Thyroid gland (tissue), 4 donors: ENCODE results near the gene CASP4. TPM values are rescaled to one million over a fixed set of nuclear protein-coding genes. Genes with fewer than 3 reads are reported as not detected.

ENCODE experiments used
- DNase-seq, 2 donors: peaks; one replicate each; pipeline ENCODE4 v3.0.0-alpha.2; 2019
- H3K27ac ChIP-seq, 3 donors: fragments of 200-600 bp; sonication (generic); 1 replicate in 2 of 3; 2 replicates in 1 of 3; pipeline ENCODE4 v1.5.1; 2016 to 2019; ENCODE audit warnings: mild to moderate bottlenecking in 1 of 3, moderate library complexity in 1 of 3
- H3K27me3 ChIP-seq: fragments of 200-600 bp; sonication (generic); one replicate; pipeline ENCODE4 v1.5.1; 2019
- H3K36me3 ChIP-seq, 2 donors: fragments of 200-600 bp; sonication (generic); one replicate each; pipeline ENCODE4 v1.5.1; 2016 to 2019
- H3K4me1 ChIP-seq, 2 donors: fragments of 200-600 bp; sonication (generic); one replicate each; pipeline ENCODE4 v1.5.1; 2017 to 2019
- H3K4me3 ChIP-seq, 3 donors: fragments of 200-600 bp; sonication (generic); replicated peaks in 1 of 3; 1 replicate in 2 of 3; 2 replicates in 1 of 3; pipeline ENCODE4 v1.5.1; 2016; ENCODE audit warnings: mild to moderate bottlenecking in 1 of 3
- H3K9me3 ChIP-seq: fragments of 200-600 bp; sonication (generic); one replicate; pipeline ENCODE4 v1.5.1; 2017
- POLR2A ChIP-seq, 2 donors: fragments of 450-650 bp; IDR thresholded peaks; one replicate each; pipeline ENCODE4 v1.6.1; 2017; ENCODE audit warnings: antibody characterized with exemption in 2 of 2, mild to moderate bottlenecking in 2 of 2, moderate library complexity in 1 of 2
- WGBS, 2 donors: methylation state at CpG; one replicate each; pipeline ENCODE4 v1.1.5; 2017; 5-methylcytosine and 5-hydroxymethylcytosine counted together
- intact Hi-C: fragments of 100-400 bp; cut with DNase I; formaldehyde crosslinking; loops from one replicate; pipeline ENCODE4 v1.15.1; 2023
- total RNA-seq, 4 donors: library from RNA; depleted of rRNA; stranded (reverse); fragments of >200 nt; gene quantifications; one replicate each; pipeline ENCODE4 v1.2.3, GENCODE V29; 2016
- TF ChIP-seq, protein P1 (sequence below), 6 experiments: fragments of 200-600 bp in 3 of 6; fragments of 450-650 bp in 3 of 6; sonication (generic) in 3 of 6; IDR thresholded peaks; one replicate each; pipeline ENCODE4 v1.5.1; 2016 to 2019; ENCODE audit warnings: antibody characterized with exemption in 6 of 6, mild to moderate bottlenecking in 2 of 6, inconsistent platforms in 1 of 6, moderate library complexity in 1 of 6

The CASP4 gene
- total RNA-seq, 4 donors from 2014 or later: 26.0 to 62.3 (median 36.4) TPM

DNA sequence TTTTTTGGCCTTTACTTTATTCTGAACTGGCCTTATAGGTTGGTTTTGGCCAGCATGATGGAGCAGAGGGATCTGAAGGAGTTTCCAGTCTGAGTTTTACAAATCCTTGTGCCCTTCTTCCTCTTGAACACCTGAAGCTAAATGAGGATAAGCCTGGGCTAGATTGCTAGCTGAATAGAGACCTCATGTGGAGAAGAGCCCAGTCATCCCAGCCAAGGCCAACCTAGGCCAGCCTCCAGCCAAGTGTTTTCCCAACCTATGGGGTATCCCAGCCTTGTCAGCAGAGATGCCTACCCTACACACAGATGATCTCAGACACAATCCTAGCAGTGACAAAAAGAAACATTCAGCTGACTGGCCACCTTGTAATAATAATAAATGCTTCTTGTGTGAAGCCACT, 69.1 kb downstream of the CASP4 start:
- H3K36me3 ChIP-seq: no peaks in the 10 kb centered on the region
- TF ChIP-seq POLR2A (IDR thresholded peaks at IDR 0.05): no peak
- H3K4me1 ChIP-seq: peaks cover 0 to 3% of the 10 kb centered on the region in 2 donors
- H3K27me3 ChIP-seq: no peaks in the 10 kb centered on the region
- H3K27ac ChIP-seq: peak overlapping the region; percentile 32 to 87 (median 59)
- intact Hi-C loops: no loop called here
- H3K9me3 ChIP-seq: no peaks in the 10 kb centered on the region
- no peak overlapping the region for H3K4me3 ChIP-seq
- DNase-seq: no peak

DNA sequence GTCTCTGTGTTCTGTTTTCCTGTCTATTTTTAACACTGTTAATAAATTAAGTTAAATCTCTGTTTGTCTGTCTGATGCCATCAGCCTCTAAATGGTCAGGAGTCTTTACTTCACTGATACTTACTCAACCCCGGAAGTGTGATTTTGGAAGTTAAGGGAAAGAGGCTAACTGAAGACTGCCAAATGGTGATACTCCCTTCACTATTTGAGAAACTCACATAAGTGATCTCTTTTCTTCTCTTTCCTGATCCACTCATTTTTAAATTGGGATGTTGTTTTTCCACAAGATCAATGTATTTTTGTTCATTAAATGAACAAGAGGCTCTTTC, 69.7 kb downstream of the CASP4 start:
- H3K4me3 ChIP-seq: no peak overlapping the region
- no peaks in the 10 kb centered on the region for H3K27me3 ChIP-seq
- no peaks in the 10 kb centered on the region for H3K9me3 ChIP-seq
- 60 to 70% methylated on average over 1 of the region's 1 CpG for WGBS, 2 donors
- no peaks in the 10 kb centered on the region for H3K36me3 ChIP-seq
- no peak for DNase-seq
- intact Hi-C loops: no loop called here
- H3K27ac ChIP-seq: peak overlapping the region; percentile 32 to 87 (median 59)
- peaks cover 0 to 3% of the 10 kb centered on the region in 2 donors for H3K4me1 ChIP-seq
- TF ChIP-seq, protein P1, sequence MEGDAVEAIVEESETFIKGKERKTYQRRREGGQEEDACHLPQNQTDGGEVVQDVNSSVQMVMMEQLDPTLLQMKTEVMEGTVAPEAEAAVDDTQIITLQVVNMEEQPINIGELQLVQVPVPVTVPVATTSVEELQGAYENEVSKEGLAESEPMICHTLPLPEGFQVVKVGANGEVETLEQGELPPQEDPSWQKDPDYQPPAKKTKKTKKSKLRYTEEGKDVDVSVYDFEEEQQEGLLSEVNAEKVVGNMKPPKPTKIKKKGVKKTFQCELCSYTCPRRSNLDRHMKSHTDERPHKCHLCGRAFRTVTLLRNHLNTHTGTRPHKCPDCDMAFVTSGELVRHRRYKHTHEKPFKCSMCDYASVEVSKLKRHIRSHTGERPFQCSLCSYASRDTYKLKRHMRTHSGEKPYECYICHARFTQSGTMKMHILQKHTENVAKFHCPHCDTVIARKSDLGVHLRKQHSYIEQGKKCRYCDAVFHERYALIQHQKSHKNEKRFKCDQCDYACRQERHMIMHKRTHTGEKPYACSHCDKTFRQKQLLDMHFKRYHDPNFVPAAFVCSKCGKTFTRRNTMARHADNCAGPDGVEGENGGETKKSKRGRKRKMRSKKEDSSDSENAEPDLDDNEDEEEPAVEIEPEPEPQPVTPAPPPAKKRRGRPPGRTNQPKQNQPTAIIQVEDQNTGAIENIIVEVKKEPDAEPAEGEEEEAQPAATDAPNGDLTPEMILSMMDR (IDR thresholded peaks at IDR 0.05): no peak
- no peak for TF ChIP-seq POLR2A (IDR thresholded peaks at IDR 0.05)

DNA sequence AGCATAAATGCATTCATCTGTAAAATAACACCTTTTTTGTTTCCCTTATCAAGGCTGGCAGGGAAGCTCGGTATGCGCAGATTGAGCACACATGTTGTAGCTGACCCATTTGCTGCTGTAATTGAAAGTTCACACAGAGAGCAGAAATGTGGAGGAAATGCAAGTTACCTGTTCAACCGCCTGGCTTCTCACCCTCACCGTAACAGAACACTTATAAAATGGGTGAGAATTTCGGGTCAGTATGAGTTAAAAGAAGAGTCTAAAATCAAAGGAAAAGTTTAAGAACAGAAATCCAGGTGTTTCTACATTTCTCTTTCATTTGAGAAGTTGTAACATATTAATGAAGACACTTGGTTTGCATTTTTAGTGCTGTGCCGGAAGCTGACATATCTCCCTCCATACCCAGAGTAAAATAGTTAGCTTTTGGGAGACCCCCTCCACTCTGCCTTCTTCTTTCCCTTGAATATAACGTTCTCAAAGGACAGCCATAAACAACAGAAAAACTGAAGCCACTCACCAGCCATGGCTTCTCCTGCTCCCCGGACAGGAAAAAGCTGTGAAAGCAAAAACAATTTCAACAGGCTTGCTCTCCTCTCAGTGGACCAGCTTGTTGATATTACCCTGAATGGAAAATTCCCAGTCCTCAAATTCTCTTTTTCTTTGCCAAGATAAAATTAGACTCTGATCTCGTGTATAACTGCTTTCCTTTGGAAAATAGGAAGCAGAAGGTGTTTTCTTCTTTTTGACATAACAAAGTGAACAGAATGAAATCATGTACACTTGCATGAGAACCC, 70.3 kb downstream of the CASP4 start, which contains the start of gene CASP12:
Gene CASP12 (minus strand): TSS at position 570 of the 794 bp plus-strand sequence.
- Histone ChIP-seq H3K36me3 (no peaks in the 10 kb centered on the region), H3K27me3 (no peaks in the 10 kb centered on the region), H3K4me1 (peaks cover 0 to 3% of the 10 kb centered on the region in 2 donors), H3K27ac (peak within 1 kb of the TSS; percentile 54 to 87 (median 59)), H3K4me3 (peak within 1 kb of the TSS in 1 of 3 donors; percentile 12), H3K9me3 (no peaks in the 10 kb centered on the region)
- WGBS, 2 donors: 44 to 48% methylated on average over 9 of the region's 9 CpGs
- intact Hi-C loops: no loop called here
- DNase-seq: peak in 1 of 2 donors; percentile 1
- TF ChIP-seq, protein P1 (IDR thresholded peaks at IDR 0.05): no peak
- TF ChIP-seq POLR2A (IDR thresholded peaks at IDR 0.05): no peak

DNA sequence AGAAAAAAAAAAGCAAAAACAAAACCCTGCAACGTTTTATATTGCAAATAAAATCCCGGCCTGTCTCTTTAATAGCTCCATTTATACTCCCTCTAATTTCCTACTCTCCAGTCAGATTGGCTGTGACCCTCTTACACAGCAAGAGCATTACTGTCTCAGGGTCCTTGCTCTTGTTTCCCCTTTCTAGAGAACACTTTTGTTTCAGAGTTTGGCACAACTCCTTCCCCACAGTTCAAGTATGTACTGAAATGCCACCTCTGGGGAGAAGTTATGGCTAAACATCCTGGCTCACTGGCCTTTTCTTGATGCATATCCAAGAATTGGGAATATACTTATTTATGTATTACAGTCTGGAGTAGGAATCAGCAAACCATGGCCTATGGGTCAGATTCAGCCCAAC, 72.7 kb downstream of the CASP4 start:
- WGBS, 2 donors: 43 to 47% methylated on average over 2 of the region's 2 CpGs
- TF ChIP-seq POLR2A (IDR thresholded peaks at IDR 0.05): no peak
- TF ChIP-seq, protein P1 (IDR thresholded peaks at IDR 0.05): no peak
- Histone ChIP-seq H3K27me3 (no peaks in the 10 kb centered on the region), H3K4me3 (no peak overlapping the region), H3K9me3 (no peaks in the 10 kb centered on the region), H3K4me1 (peaks cover 0 to 3% of the 10 kb centered on the region in 2 donors), H3K27ac (peak overlapping the region in 2 of 3 donors; percentile 12 to 59), H3K36me3 (no peaks in the 10 kb centered on the region)
- intact Hi-C loops: no loop called here
- no peak for DNase-seq

DNA sequence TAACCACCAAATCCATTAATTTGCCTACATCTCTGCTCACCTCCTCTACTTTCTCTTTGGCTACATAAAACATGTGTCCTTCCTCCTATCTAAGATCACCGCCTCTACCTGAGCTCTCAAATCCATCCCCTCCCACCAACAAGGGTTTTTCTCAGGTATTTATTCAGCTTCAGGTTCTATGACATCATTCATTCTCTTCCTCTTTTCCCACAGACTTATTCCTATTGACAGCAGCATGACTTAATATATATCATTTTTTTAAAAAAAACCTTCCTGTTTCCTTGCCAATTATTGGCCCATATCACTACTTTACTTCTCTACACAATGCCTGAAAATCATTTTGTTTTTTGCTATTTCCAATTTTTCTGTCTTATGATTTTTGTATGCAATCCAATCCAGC, 74.5 kb downstream of the CASP4 start:
- no peak for DNase-seq
- Histone ChIP-seq H3K9me3 (no peaks in the 10 kb centered on the region), H3K4me1 (no peaks in the 10 kb centered on the region), H3K4me3 (no peak overlapping the region), H3K27me3 (no peaks in the 10 kb centered on the region), H3K27ac (peak overlapping the region in 1 of 3 donors; percentile 38), H3K36me3 (no peaks in the 10 kb centered on the region)
- intact Hi-C loops: no loop called here
- TF ChIP-seq, protein P1 (IDR thresholded peaks at IDR 0.05): no peak
- TF ChIP-seq POLR2A (IDR thresholded peaks at IDR 0.05): no peak
- 92 to 95% methylated on average over 1 of the region's 1 CpG for WGBS, 2 donors

Other genes starting within 250 kb of the CASP4 start
- gene CASP12, start 70.1 kb downstream of the CASP4 start, total RNA-seq: 10 to 100 TPM in 1 of 4 donors, 1 to 10 TPM in 3; 1.3 to 26.1 (median 3.8) TPM
- not detected for gene CASP5, start 54.6 kb upstream of the CASP4 start, total RNA-seq
- gene CASP1, start 66.6 kb upstream of the CASP4 start, total RNA-seq: 10 to 100 TPM in 2 of 4 donors, 1 to 10 TPM in 2; 2.7 to 18.9 (median 9.2) TPM
- 1 to 10 TPM in 3 of 4 donors, not detected in 1; 2.0 to 4.3 (median 2.8) TPM for gene CARD16, start 76.8 kb upstream of the CASP4 start, total RNA-seq
- not detected for gene CARD18, start 171.2 kb upstream of the CASP4 start, total RNA-seq